NCI-H2029 (cell line): ENCODE data around the gene CHRNB1.

Source experiments
- DNase-seq: peaks from one replicate; lab custom pipeline; 2025; lab: John Stamatoyannopoulos, UW

The CHRNB1 gene

DNA sequence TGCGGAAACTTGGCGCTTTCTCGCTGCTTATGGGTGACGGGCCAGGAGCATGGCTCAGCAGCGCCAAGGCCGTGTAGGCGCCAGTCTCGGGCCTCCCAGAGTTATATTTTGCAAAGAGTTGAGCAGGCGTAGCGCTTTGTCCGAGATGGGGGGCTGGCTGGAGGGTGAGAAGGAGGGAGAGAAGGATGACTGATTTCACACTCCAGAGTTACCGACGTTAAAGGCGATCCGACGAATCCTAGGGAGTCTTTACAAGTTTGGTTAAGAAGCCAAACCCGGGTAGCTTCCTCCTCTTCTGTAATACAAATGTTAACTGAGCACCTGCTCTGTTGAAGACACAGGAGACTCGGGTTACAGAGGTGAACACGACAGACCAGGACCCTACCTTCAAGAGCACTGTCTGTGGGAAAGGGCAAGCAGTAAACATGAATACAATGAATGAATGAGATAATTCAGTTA lies 40.1 kb downstream of the CHRNB1 start:
- peak; percentile 9 for DNase-seq

DNA sequence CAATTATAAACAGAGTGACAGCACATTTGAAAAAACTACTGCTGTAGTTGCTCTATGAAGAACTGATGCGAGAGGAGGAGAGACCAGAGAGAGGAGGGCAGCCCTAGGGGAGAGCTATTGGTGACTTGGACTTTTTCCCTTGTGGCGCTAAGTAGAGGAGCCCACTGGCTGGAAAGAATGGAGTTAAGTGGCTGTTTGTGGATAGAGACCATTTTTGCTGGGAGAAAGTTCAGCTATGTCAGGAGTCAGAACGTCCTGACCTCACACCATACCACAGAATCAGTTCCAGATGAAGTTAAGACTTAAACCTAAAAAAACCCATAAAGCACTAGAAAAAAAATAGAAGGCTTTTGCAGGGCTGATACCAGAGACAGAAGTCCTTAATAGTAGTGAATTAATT lies 41.3 kb downstream of the CHRNB1 start:
- DNase-seq, result no peak

DNA sequence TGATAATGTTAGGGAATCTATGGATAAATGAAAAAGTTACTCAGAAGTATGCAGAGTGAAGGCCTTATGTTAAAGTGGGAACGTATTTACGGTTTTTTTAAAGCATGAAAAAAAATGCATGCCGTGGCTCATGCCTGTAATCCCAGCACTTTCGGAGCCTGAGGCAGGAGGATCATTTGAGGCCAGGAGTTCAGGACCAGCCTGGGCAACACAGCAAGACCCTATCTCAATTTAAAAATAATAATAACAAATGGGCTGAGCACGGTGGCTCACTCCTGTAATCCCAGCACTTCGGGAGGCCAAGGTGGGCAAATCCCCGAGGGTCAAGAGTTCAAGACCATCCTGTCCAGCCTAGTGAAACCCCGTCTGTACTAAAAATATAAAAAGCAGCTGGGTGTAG lies 45.3 kb downstream of the CHRNB1 start:
- no peak for DNase-seq

DNA sequence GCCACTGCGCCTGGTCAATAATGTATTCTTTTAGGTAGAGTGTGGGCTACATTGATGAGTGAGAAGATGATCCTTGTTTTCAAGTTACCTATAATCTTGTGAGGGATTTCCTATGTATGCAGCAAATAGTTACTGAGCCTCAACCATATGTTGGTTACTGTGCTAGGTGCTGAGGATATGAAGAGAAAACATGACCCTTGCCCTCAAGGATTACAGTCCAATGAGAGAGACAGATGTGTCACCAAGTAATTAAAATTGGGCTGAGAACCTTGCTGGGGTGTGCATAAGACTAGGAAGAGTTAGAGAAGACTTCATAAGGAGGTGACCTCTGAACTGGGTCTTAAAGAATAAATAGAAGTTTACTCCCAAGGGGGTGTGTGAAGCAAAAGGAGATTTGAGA lies 46.7 kb downstream of the CHRNB1 start:
- DNase-seq, result no peak

DNA sequence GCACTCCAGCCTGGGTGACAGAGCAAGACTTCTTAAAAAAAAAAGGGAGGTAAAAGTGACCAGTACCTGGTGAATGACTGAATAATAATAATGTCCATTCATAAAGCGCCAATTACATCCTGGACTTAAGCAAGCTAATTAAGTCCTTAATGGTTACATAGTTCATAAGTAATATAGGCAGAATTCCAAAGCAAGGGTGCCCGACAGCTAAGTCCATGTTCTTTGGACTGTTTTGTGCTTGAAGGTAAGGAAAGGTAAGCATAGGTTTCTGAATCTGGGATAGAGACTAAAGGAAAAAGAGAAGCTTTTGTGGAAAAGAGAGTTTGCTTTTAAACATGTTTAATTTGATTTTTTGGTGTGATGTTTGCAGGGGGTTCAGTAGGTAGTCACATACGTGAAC lies 49.1 kb downstream of the CHRNB1 start:
- DNase-seq, result no peak

DNA sequence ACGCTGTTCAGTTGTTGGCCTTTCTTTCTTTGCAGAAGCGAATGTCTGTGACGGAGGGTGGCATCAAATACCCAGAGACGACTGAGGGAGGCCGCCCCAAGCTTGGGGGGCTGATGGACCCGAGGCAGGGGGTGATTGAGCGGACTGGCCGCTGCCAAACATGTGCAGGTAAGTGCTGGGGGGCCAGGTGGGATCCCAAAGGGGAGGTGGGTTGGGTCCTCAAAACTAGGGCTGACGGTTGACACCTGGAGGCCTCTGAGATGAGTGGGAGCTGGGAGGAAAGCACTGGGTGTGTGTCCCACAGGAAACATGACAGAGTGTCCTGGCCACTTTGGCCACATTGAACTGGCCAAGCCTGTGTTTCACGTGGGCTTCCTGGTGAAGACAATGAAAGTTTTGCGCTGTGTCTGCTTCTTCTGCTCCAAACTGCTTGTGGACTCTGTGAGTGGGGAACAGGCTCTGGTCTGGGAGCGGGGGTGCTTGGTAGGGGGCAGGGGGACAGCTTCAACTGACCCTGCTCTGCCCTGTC lies 51.1 kb downstream of the CHRNB1 start:
- DNase-seq, result no peak

DNA sequence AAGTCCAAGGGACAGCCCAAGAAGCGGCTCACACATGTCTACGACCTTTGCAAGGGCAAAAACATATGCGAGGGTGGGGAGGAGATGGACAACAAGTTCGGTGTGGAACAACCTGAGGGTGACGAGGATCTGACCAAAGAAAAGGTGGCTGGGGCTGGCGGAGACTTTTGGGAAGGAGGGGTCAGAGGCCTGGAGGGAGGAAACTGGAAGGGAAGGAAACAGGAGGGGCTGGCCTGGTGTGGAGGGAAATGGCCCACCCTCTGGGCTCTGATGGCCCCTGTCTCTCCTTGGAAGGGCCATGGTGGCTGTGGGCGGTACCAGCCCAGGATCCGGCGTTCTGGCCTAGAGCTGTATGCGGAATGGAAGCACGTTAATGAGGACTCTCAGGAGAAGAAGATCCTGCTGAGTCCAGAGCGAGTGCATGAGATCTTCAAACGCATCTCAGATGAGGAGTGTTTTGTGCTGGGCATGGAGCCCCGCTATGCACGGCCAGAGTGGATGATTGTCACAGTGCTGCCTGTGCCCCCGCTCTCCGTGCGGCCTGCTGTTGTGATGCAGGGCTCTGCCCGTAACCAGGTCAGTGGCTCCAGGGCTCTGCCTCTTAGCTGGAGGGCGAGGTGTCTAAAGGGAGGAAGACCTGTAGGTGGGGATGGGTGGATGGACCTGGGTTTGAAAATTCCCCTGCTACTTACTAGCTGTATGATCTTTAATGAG lies 51.8 kb downstream of the CHRNB1 start:
- no peak for DNase-seq

DNA sequence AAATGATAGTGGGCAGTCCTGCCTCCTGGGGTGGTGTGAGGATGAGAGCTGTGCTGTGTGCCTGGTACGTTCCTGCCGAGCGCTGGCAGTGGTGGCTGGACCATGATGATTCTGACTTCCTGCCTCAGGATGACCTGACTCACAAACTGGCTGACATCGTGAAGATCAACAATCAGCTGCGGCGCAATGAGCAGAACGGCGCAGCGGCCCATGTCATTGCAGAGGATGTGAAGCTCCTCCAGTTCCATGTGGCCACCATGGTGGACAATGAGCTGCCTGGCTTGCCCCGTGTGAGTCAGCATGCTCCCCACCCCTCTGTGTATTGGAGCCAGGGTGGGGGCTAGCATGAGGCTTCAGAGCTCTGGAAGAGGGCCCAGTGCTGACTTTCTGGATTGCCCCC lies 52.4 kb downstream of the CHRNB1 start:
- DNase-seq, result no peak

DNA sequence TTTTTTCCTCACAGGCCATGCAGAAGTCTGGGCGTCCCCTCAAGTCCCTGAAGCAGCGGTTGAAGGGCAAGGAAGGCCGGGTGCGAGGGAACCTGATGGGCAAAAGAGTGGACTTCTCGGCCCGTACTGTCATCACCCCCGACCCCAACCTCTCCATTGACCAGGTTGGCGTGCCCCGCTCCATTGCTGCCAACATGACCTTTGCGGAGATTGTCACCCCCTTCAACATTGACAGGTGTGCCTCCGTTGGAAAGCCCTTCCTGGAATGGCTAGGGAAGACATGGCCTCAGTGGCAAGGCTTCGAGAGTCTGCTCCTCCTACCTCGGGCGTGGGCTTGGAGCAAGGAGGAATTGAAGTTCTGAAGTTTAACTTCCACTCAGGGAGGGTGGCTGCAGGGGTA lies 52.8 kb downstream of the CHRNB1 start:
- DNase-seq, result no peak

DNA sequence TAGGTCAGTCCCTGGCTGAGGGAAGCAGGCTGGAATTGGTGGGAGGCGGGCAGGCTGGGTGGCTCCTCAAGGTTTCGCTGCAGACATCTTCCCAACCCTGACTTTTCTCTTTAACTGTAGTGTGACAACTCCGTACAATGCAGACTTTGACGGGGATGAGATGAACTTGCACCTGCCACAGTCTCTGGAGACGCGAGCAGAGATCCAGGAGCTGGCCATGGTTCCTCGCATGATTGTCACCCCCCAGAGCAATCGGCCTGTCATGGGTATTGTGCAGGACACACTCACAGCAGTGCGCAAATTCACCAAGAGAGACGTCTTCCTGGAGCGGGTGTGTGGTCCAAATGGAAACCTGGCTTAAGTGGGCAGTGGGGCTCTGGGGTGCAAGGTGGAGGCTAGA lies 54.3 kb downstream of the CHRNB1 start:
- no peak for DNase-seq

DNA sequence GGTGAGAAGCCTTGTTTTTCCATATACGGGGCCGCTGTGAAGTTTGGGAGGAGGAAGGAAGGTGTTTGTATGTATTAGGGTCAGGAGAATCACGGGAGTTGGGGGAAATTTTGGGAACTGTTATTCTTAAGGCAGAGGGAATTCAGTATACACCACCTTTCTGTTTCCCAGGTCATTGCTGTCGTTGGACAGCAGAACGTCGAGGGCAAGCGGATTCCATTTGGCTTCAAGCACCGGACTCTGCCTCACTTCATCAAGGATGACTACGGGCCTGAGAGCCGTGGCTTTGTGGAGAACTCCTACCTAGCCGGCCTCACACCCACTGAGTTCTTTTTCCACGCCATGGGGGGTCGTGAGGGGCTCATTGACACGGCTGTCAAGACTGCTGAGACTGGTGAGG lies 56.9 kb downstream of the CHRNB1 start:
- DNase-seq, result no peak

DNA sequence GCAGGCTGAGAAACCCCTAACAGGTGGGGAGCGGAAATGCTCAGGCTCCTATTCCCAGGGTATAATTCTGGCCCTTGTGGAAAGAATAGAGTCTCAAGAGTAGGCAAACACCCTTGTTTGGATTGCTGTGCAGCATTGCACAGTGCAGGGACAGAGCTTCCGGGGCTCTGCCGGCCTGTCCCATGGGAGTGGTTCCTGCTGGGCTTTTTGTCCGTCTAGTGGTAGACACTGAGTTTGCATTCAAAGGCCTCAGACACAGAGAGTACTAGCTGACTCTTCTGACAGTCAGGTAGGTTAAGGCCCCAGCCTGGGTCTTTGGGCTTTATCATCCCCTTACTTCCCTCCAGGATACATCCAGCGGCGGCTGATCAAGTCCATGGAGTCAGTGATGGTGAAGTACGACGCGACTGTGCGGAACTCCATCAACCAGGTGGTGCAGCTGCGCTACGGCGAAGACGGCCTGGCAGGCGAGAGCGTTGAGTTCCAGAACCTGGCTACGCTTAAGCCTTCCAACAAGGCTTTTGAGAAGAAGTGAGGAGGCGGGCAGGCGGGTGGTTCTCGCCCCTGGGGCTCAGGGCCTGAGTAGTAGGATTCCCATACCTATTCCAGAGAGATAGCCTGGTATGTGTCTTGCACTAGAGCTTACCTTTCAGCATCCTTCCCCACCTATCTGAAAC lies 57.4 kb downstream of the CHRNB1 start:
- no peak for DNase-seq

DNA sequence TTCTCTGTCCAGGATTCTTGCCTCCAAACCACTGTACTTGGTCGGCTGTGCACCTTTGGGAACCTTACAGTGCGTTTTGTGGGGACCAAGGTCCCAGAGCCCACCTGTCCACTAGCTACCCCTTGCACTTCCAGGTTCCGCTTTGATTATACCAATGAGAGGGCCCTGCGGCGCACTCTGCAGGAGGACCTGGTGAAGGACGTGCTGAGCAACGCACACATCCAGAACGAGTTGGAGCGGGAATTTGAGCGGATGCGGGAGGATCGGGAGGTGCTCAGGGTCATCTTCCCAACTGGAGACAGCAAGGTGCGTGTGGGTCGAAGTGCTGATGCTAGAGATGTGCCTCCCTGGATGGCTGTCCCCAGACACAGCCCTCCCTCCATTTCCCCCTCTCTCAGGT lies 58.1 kb downstream of the CHRNB1 start:
- DNase-seq, result no peak

DNA sequence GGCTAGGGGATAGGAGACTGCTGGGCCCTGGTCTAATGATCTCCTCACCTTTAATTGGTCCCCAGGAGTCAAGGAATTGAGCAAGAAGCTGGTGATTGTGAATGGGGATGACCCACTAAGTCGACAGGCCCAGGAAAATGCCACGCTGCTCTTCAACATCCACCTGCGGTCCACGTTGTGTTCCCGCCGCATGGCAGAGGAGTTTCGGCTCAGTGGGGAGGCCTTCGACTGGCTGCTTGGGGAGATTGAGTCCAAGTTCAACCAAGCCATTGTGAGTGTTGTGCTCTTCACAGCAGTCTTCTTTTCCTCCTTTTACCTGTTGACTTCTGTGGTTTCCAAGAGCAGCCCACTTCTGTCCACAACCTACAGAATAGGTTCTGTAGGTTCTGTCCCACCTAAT lies 58.7 kb downstream of the CHRNB1 start:
- no peak for DNase-seq
